Ramos (cell line): ENCODE measurements around the gene HSPB1.
"Not testable (repeated sequence)": the region's sequence is repeated elsewhere in the genome, so short reads cannot be mapped to it uniquely, and the experiment has no call there.

Experiments used
- in situ Hi-C: fragments of 300-500 bp; cut with MboI; formaldehyde crosslinking; loops from one replicate; pipeline ENCODE4 v1.14.3; 2022; ENCODE audit warnings: low sequenced_read_pairs; ENCODE audit not compliant: unreplicated experiment

Gene HSPB1

GRCh38 chr7:76302347-76303201 lies at the start of gene HSPB1:
Gene HSPB1, plus strand, starts transcription at chr7:76302673. Its CDS starts 40 bp downstream, at chr7:76302713.
- in situ Hi-C loops: no loop called here

GRCh38 chr7:76254781-76255180 lies 47.7 kb upstream of the HSPB1 start:
- in situ Hi-C loops: no loop called here

GRCh38 chr7:76257973-76258372 lies 44.5 kb upstream of the HSPB1 start:
- in situ Hi-C loops: no loop called here

- in situ Hi-C loops: no loop called here
Observed at GRCh38 chr7:76259124-76260093, 43.1 kb upstream of the HSPB1 start.

- in situ Hi-C loops: no loop called here
Observed at GRCh38 chr7:76260171-76260703, 42.2 kb upstream of the HSPB1 start.

GRCh38 chr7:76261329-76261728 lies 41.1 kb upstream of the HSPB1 start:
- in situ Hi-C loops: no loop called here

GRCh38 chr7:76261931-76262330 lies 40.5 kb upstream of the HSPB1 start:
- in situ Hi-C loops: no loop called here

GRCh38 chr7:76262683-76263402 lies 39.6 kb upstream of the HSPB1 start:
- in situ Hi-C loops: no loop called here

- in situ Hi-C loops: no loop called here
Observed at GRCh38 chr7:76265299-76265698, 37.2 kb upstream of the HSPB1 start.

GRCh38 chr7:76267107-76267893 lies 35.2 kb upstream of the HSPB1 start:
- in situ Hi-C loops: no loop called here

- in situ Hi-C loops: no loop called here
Observed at GRCh38 chr7:76267894-76268183, 34.6 kb upstream of the HSPB1 start.

GRCh38 chr7:76268376-76268775 lies 34.1 kb upstream of the HSPB1 start:
- in situ Hi-C loops: no loop called here

- in situ Hi-C loops: no loop called here
Observed at GRCh38 chr7:76269895-76270294, 32.6 kb upstream of the HSPB1 start.

- in situ Hi-C loops: not testable (repeated sequence)
Observed at GRCh38 chr7:76271384-76271783, 31.1 kb upstream of the HSPB1 start.

- in situ Hi-C loops: no loop called here
Observed at GRCh38 chr7:76272142-76272541, 30.3 kb upstream of the HSPB1 start.

GRCh38 chr7:76272851-76273497 lies 29.5 kb upstream of the HSPB1 start:
- in situ Hi-C loops: no loop called here

GRCh38 chr7:76273503-76273902 lies 29.0 kb upstream of the HSPB1 start:
- in situ Hi-C loops: no loop called here

- in situ Hi-C loops: no loop called here
Observed at GRCh38 chr7:76278540-76278939, 23.9 kb upstream of the HSPB1 start.

- in situ Hi-C loops: no loop called here
Observed at GRCh38 chr7:76280408-76280807, 22.1 kb upstream of the HSPB1 start.
